OCI-M2 (cell line): ENCODE results near the gene LRRC2.
"Not testable (repeated sequence)": the region's sequence is repeated elsewhere in the genome, so short reads cannot be mapped to it uniquely, and the experiment has no call there.

ENCODE experiments used
- DNase-seq: peaks from one replicate; lab custom pipeline; 2025; ENCODE audit not compliant: unreplicated experiment; lab: John Stamatoyannopoulos, UW

Gene LRRC2, protein sequence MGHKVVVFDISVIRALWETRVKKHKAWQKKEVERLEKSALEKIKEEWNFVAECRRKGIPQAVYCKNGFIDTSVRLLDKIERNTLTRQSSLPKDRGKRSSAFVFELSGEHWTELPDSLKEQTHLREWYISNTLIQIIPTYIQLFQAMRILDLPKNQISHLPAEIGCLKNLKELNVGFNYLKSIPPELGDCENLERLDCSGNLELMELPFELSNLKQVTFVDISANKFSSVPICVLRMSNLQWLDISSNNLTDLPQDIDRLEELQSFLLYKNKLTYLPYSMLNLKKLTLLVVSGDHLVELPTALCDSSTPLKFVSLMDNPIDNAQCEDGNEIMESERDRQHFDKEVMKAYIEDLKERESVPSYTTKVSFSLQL

GRCh38 chr3:46566040-46566641 lies at the start of gene LRRC2:
LRRC2 (minus strand) TSS chr3:46566302; CDS start chr3:46551591, 14,711 bp downstream.
- no peak for DNase-seq

GRCh38 chr3:46615050-46615775 lies 49.1 kb upstream of the LRRC2 start:
- DNase-seq, result no peak

DNA sequence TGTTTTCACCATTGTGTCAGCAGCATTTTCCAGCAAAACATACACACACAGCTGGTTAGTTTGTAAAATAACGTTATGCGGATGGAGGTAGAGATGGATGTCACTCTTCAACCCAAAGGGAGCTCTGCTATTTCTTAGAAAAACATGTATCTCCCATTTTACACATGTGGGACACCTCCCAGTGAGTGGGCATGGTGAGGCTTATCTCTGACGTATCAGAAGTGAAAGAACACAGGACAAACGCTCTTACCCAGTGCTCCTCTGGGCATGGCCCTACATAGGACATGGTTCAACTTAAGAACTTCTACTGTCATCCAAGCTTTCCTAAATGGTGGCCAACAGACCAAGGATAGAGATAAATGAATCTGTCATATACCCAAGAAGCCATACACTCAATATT lies 48.3 kb upstream of the LRRC2 start:
- no peak for DNase-seq

- no peak for DNase-seq
Observed at GRCh38 chr3:46613313-46614005, 47.4 kb upstream of the LRRC2 start.

GRCh38 chr3:46612324-46612723 lies 46.2 kb upstream of the LRRC2 start, which contains the start of gene FAM240A:
FAM240A (plus strand) TSS chr3:46612525; CDS start chr3:46612684, 159 bp downstream.
- DNase-seq, result no peak

DNA sequence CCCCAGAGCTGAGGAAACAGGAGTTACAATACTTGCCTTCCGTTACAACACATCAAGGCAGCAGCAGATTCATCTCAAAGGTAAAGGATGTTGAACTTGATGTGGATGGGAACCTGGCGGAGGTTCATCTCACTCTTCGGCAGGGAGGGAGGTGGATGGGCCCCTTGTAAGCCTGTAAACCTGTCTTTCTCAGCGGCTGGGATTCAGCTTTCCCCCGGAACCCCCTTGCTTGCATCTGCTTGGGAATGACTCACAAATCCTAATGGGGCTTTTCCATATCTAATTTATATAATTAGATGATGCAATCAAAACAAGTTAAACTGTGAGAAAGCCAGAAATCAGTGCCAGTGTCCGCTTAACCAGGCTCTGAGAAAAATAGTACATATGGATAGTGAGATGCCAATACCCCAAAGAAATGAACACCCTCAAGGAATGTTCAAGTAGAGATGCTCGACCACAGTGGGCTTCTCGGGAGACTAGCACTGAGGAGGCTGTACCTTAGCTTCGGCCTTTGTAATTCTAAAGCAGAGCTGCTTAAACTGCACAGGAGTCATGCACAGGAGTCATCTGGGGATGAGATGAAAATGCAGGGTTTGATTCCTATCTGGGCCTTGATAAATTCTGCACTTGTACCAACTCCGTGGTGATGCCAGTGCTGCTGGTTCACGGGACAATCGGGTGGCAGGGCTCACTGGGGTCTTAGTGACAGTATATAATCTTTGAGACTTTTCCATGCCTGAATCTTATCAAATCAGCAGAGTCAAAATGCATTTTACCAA lies 44.0 kb upstream of the LRRC2 start:
- no peak for DNase-seq

DNA sequence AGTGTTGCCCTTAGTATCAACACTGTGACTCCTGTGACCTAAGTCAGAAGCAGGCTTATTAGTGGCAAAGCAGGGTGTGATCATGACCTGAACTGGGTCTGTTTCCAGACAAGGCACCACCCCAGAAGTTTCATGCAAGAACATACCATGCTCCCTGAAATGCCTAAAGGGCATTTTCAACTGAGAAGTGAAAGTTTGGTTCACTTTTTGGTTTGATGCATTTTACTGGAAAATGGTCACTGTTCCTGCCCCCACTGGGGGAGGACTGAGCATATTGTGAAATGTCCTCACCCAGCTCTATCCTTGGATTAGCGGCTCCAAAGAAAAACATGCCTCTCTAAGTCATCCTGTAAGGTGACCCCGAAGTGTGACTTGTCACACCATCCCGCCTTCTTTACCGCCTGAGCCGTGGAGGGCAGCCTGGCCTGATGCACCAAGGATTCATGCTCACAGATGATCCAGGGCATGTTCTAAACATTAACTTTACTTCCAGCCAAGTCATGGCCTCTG lies 43.2 kb upstream of the LRRC2 start:
- DNase-seq, result no peak

- no peak for DNase-seq
Observed at GRCh38 chr3:46607603-46608028, 41.5 kb upstream of the LRRC2 start.

- no peak for DNase-seq
Observed at GRCh38 chr3:46604127-46604526, 38.0 kb upstream of the LRRC2 start.

GRCh38 chr3:46603446-46604046 lies 37.4 kb upstream of the LRRC2 start:
- DNase-seq, result no peak

- DNase-seq, result no peak
Observed at GRCh38 chr3:46599590-46599989, 33.5 kb upstream of the LRRC2 start.

- DNase-seq, result no peak
Observed at GRCh38 chr3:46595819-46596314, 29.8 kb upstream of the LRRC2 start.

- no peak for DNase-seq
Observed at GRCh38 chr3:46594723-46595122, 28.6 kb upstream of the LRRC2 start.

- no peak for DNase-seq
Observed at GRCh38 chr3:46593979-46594378, 27.9 kb upstream of the LRRC2 start.

- DNase-seq, result no peak
Observed at GRCh38 chr3:46593274-46593862, 27.3 kb upstream of the LRRC2 start.

- not testable (repeated sequence) for DNase-seq
Observed at GRCh38 chr3:46587268-46587667, 21.2 kb upstream of the LRRC2 start.

DNA sequence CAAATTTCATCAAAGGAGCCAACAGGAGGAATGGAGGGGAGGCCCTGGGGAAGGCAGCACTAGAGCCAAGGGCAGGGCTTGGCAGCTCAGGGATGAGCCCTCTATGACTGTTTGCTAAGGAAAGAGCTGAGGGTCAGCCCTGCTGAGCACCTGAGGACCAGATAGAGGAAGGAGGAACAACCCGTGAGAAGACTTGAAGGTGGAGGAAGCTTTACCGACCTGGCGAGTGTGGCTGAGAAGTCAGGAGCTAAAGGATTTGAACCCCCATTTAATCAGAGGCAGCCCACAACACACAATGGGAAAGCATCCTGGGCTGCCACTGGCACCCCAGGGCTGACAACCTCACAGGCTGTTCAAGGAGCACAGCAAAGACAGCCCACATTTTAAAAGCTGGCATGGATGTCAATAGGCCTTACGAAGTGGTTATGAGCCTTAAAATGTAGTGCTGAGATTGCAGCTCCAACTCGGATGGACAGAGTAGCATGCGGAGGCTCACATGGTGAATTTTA lies 20.7 kb upstream of the LRRC2 start:
- DNase-seq, result no peak

DNA sequence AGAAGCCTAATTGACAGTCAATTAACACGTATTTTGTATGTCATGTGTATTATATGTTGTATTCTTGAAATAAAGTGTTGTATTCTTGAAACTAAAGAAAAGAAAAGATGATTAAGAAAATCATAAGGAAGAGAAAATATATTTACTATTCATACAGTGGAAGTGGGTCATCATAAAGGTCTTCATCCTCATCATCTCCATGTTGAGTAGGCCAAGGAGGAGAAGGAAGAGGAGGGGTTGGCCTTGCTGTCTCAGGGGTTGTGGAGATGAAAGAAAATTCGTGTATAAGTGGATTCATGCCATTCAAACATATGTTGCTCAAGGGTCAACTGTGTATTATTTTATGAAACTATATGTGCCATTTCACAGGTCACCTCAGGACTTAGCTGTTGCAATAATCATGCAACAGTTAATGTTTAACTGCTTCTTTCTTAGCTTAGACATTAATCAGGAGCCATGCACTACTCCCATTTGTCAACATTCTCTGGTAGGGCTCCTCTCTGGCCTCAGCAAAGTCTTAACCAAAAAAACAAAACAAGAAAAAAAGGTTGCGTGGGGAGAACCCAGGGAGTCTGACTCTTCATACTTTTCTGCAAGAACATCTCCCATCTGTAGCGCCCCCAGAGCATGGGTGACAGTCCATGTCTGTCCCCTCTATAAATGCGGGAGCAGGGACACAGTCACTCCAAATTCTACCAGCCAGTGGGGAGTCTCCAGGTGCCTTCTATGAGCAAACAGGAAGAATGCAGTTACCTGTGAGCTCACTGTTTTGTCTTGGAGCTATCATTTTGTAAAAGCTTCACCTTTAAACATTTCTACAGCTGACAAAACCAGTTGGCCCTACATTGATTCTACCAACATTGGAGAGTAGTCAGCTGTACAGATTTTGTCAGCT lies 19.9 kb upstream of the LRRC2 start:
- DNase-seq, result no peak
